ENCODE results near the gene TBC1D12.

DNA sequence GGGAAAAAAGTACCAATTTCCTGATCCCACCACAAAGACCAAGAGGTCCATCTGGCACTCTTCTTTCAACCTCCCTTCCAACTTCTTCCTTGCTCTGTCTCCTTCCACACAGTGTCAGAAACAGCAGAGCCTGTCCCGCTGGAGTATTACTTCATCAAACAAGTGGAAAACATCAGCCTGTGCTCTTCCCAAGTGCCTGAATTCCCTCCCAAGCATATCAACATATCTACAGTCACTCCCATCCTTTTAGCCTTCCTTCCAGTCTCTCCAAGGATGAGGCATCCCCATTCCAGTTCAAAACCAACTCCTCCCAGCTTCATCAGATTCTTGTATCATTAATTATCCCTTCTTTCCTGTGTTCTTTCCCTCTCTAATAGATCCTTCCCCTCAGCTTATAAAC is 37.9 kb upstream of the TBC1D12 start:
- TF ChIP-seq, protein P1, sequence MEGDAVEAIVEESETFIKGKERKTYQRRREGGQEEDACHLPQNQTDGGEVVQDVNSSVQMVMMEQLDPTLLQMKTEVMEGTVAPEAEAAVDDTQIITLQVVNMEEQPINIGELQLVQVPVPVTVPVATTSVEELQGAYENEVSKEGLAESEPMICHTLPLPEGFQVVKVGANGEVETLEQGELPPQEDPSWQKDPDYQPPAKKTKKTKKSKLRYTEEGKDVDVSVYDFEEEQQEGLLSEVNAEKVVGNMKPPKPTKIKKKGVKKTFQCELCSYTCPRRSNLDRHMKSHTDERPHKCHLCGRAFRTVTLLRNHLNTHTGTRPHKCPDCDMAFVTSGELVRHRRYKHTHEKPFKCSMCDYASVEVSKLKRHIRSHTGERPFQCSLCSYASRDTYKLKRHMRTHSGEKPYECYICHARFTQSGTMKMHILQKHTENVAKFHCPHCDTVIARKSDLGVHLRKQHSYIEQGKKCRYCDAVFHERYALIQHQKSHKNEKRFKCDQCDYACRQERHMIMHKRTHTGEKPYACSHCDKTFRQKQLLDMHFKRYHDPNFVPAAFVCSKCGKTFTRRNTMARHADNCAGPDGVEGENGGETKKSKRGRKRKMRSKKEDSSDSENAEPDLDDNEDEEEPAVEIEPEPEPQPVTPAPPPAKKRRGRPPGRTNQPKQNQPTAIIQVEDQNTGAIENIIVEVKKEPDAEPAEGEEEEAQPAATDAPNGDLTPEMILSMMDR (IDR thresholded peaks at IDR 0.05; ENCODE audit: poor library complexity, severe bottlenecking): no peak
- no peak for TF ChIP-seq POLR2AphosphoS5 (IDR thresholded peaks at IDR 0.05)
- TF ChIP-seq, protein P2, sequence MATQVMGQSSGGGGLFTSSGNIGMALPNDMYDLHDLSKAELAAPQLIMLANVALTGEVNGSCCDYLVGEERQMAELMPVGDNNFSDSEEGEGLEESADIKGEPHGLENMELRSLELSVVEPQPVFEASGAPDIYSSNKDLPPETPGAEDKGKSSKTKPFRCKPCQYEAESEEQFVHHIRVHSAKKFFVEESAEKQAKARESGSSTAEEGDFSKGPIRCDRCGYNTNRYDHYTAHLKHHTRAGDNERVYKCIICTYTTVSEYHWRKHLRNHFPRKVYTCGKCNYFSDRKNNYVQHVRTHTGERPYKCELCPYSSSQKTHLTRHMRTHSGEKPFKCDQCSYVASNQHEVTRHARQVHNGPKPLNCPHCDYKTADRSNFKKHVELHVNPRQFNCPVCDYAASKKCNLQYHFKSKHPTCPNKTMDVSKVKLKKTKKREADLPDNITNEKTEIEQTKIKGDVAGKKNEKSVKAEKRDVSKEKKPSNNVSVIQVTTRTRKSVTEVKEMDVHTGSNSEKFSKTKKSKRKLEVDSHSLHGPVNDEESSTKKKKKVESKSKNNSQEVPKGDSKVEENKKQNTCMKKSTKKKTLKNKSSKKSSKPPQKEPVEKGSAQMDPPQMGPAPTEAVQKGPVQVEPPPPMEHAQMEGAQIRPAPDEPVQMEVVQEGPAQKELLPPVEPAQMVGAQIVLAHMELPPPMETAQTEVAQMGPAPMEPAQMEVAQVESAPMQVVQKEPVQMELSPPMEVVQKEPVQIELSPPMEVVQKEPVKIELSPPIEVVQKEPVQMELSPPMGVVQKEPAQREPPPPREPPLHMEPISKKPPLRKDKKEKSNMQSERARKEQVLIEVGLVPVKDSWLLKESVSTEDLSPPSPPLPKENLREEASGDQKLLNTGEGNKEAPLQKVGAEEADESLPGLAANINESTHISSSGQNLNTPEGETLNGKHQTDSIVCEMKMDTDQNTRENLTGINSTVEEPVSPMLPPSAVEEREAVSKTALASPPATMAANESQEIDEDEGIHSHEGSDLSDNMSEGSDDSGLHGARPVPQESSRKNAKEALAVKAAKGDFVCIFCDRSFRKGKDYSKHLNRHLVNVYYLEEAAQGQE (IDR thresholded peaks at IDR 0.05; ENCODE audit: borderline replicate concordance): no peak
- no peak for TF ChIP-seq EZH2 (IDR thresholded peaks at IDR 0.05; ENCODE audit: borderline replicate concordance, insufficient read depth, low read length, poor library complexity, severe bottlenecking)
- no peak for TF ChIP-seq MXI1 (conservative IDR thresholded peaks at IDR 0.05; ENCODE audit: poor library complexity, severe bottlenecking)
- no peak for TF ChIP-seq EP300 (conservative IDR thresholded peaks at IDR 0.05; ENCODE audit: poor library complexity, severe bottlenecking)
- TF ChIP-seq SMC3 (conservative IDR thresholded peaks at IDR 0.05; ENCODE audit: poor library complexity): no peak
- no peak for TF ChIP-seq TAF1 (IDR thresholded peaks at IDR 0.05; ENCODE audit: low read depth)
